Lower leg skin (tissue), 4 donors: Measurements from ENCODE around the gene ZDHHC3. TPM values are rescaled to one million over a fixed set of nuclear protein-coding genes. Genes with fewer than 3 reads are reported as not detected.

Experiments used
- DNase-seq, 2 donors: peaks; one replicate each; pipeline ENCODE4 v3.0.0-alpha.2; 2019; ENCODE audit warnings: low spot score in 2 of 2
- H3K4me3 ChIP-seq: fragments of 200-600 bp; sonication (generic); 2 replicates; pipeline ENCODE4 v1.5.1; 2017; ENCODE audit warnings: mild to moderate bottlenecking, low read depth; ENCODE audit not compliant: poor library complexity, severe bottlenecking
- POLR2A ChIP-seq, 2 donors: fragments of 450-650 bp; IDR thresholded peaks; one replicate each; pipeline ENCODE4 v1.6.1; 2016 to 2017; ENCODE audit warnings: antibody characterized with exemption in 2 of 2, mild to moderate bottlenecking in 1 of 2, moderate library complexity in 1 of 2
- WGBS, 2 donors: methylation state at CpG; one replicate each; pipeline ENCODE4 v1.1.5; 2018; 5-methylcytosine and 5-hydroxymethylcytosine counted together
- intact Hi-C: fragments of 100-400 bp; cut with DNase I; formaldehyde crosslinking; loops from one replicate; pipeline ENCODE4 v1.15.0; 2023; ENCODE audit warnings: low total_unique reads
- total RNA-seq, 4 donors: library from RNA; depleted of rRNA; stranded (reverse); fragments of >200 nt; gene quantifications; one replicate each; pipeline ENCODE4 v1.1.0, GENCODE V29; 2016
- TF ChIP-seq, protein P1 (sequence below), 3 donors: fragments of 450-650 bp; IDR thresholded peaks; one replicate each; pipeline ENCODE4 v1.5.1; 2016; ENCODE audit warnings: antibody characterized with exemption in 3 of 3, mild to moderate bottlenecking in 3 of 3, moderate library complexity in 2 of 3

The ZDHHC3 gene
- total RNA-seq, 4 donors from 2014 or later, result 146 to 177 (median 159) TPM

DNA sequence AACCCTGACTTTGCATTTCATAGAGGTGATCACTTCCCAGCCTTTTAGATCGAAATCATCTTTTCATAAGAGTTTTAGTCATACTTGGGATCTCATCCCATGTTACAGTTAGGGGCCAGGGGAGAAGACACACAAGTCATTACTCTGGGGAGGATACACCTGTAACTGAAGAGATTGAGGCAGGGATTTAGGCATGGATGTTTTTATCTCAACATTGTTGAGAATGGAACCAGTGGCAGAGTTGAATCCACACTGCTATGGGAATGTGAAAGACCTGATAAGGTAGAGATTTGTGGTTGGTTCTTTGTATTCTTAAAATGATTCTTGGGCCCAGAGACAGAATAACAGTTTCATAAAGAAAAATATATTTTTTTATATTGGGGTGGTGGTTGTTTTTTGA, 33.9 kb upstream of the ZDHHC3 start:
- no peak overlapping the region for H3K4me3 ChIP-seq
- no peak for DNase-seq
- 79 to 83% methylated on average over 1 of the region's 1 CpG for WGBS, 2 donors
- TF ChIP-seq, protein P1, sequence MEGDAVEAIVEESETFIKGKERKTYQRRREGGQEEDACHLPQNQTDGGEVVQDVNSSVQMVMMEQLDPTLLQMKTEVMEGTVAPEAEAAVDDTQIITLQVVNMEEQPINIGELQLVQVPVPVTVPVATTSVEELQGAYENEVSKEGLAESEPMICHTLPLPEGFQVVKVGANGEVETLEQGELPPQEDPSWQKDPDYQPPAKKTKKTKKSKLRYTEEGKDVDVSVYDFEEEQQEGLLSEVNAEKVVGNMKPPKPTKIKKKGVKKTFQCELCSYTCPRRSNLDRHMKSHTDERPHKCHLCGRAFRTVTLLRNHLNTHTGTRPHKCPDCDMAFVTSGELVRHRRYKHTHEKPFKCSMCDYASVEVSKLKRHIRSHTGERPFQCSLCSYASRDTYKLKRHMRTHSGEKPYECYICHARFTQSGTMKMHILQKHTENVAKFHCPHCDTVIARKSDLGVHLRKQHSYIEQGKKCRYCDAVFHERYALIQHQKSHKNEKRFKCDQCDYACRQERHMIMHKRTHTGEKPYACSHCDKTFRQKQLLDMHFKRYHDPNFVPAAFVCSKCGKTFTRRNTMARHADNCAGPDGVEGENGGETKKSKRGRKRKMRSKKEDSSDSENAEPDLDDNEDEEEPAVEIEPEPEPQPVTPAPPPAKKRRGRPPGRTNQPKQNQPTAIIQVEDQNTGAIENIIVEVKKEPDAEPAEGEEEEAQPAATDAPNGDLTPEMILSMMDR (IDR thresholded peaks at IDR 0.05), result no peak
- TF ChIP-seq POLR2A (IDR thresholded peaks at IDR 0.05), result no peak
- intact Hi-C loops, result no loop called here

DNA sequence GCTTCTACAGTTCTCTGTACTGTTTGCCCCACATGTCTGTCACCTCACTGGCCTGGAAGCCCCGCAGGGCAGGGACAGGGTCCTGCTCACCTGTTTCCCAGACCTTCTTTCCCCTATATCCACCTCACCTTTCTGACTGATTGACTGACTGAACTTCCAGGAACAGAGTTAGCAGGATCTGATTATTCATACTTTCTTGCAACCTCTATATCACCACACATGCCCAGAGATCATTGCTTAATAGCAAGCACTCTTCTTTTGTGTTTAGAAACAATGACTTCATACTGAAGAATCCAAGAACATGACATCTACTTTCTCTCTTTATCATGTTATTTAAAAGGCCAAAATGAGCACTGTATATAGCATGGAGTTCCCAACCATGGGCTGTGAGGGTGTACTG, 32.1 kb upstream of the ZDHHC3 start:
- no peak for DNase-seq
- intact Hi-C loops, result no loop called here

GRCh38 chr3:45007091-45007490, 31.1 kb upstream of the ZDHHC3 start:
- TF ChIP-seq POLR2A (IDR thresholded peaks at IDR 0.05), result no peak
- TF ChIP-seq, protein P1 (IDR thresholded peaks at IDR 0.05), result no peak
- H3K4me3 ChIP-seq, result no peak overlapping the region
- 91 to 96% methylated on average over 8 of the region's 8 CpGs for WGBS, 2 donors
- DNase-seq, result no peak
- intact Hi-C loops, result no loop called here

More for the DNA sequence above, 32.1 kb upstream of the ZDHHC3 start:
- TF ChIP-seq, protein P1 (IDR thresholded peaks at IDR 0.05), result no peak
- no peak for TF ChIP-seq POLR2A (IDR thresholded peaks at IDR 0.05)
- 100% methylated on average over 1 of the region's 1 CpG for WGBS, 2 donors
- H3K4me3 ChIP-seq, result no peak overlapping the region

GRCh38 chr3:45003859-45004258, 27.9 kb upstream of the ZDHHC3 start:
- TF ChIP-seq, protein P1 (IDR thresholded peaks at IDR 0.05), result no peak
- no peak for TF ChIP-seq POLR2A (IDR thresholded peaks at IDR 0.05)
- no peak overlapping the region for H3K4me3 ChIP-seq
- intact Hi-C loops, result no loop called here
- no peak for DNase-seq
- WGBS, 2 donors, result 76 to 96% methylated on average over 2 of the region's 2 CpGs

- TF ChIP-seq, protein P1 (IDR thresholded peaks at IDR 0.05), result no peak
- no peak for TF ChIP-seq POLR2A (IDR thresholded peaks at IDR 0.05)
- intact Hi-C loops, result no loop called here
- H3K4me3 ChIP-seq, result no peak overlapping the region
- no peak for DNase-seq
Observed at GRCh38 chr3:45003406-45003805, 27.4 kb upstream of the ZDHHC3 start.

- no peak for DNase-seq
- 82% methylated on average over 3 of the region's 3 CpGs for WGBS, 2 donors
- no peak overlapping the region for H3K4me3 ChIP-seq
- intact Hi-C loops, result no loop called here
- TF ChIP-seq, protein P1 (IDR thresholded peaks at IDR 0.05), result no peak
- no peak for TF ChIP-seq POLR2A (IDR thresholded peaks at IDR 0.05)
Observed at GRCh38 chr3:45002720-45003119, 26.7 kb upstream of the ZDHHC3 start.
